D721Med (cell line): Measurements from ENCODE around the gene ZNF862.

Experiments
- DNase-seq: peaks from one replicate; pipeline ENCODE4 v3.0.0; 2011; ENCODE audit warnings: low spot score; ENCODE audit not compliant: insufficient read length
- FAIRE-seq: peaks from 2 replicates; lab custom pipeline; 2011; peaks lifted over from hg19 to GRCh38; lab: Jason Lieb, UNC
- TF ChIP-seq, protein P1 (sequence below): IDR thresholded peaks from 2 replicates; pipeline ENCODE4 v1.5.1; 2012; ENCODE audit warnings: mild to moderate bottlenecking, control low read depth; ENCODE audit not compliant: insufficient read depth; ENCODE audit errors: missing control alignments

Gene ZNF862

DNA sequence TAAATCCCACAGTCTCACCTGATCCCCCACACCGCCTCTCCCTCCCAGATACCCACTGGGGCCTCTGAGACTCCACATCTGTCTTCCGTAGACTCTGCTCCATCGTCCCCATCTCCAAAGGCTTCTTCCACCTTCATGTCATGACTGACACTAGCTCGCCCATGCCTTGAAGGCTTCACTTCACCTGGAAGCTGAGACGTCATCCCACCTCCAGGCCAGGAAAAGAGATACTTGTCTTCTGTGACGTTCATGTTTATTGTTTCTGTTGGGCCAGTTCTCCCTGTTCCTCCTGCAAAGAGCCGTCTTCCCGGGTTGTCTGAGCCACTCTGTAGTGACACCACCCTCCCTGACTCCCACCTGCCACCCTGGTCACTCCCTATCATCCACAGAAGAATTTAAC is 3.6 kb upstream of the ZNF862 start:
- TF ChIP-seq, protein P1, sequence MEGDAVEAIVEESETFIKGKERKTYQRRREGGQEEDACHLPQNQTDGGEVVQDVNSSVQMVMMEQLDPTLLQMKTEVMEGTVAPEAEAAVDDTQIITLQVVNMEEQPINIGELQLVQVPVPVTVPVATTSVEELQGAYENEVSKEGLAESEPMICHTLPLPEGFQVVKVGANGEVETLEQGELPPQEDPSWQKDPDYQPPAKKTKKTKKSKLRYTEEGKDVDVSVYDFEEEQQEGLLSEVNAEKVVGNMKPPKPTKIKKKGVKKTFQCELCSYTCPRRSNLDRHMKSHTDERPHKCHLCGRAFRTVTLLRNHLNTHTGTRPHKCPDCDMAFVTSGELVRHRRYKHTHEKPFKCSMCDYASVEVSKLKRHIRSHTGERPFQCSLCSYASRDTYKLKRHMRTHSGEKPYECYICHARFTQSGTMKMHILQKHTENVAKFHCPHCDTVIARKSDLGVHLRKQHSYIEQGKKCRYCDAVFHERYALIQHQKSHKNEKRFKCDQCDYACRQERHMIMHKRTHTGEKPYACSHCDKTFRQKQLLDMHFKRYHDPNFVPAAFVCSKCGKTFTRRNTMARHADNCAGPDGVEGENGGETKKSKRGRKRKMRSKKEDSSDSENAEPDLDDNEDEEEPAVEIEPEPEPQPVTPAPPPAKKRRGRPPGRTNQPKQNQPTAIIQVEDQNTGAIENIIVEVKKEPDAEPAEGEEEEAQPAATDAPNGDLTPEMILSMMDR = no peak
- DNase-seq (no peak), FAIRE-seq (no peak)

GRCh38 chr7:149836434-149836833 is 1.7 kb upstream of the ZNF862 start:
- TF ChIP-seq, protein P1 = no peak
- FAIRE-seq (no peak), DNase-seq (no peak)

- TF ChIP-seq, protein P1 = no peak
- no peak for FAIRE-seq
These were observed 481 bp upstream of the ZNF862 start for GRCh38 chr7:149837564-149838223.

GRCh38 chr7:149838992-149839408 is 825 bp downstream of the ZNF862 start:
- TF ChIP-seq, protein P1 = no peak
- FAIRE-seq (no peak), DNase-seq (no peak)

More at GRCh38 chr7:149837564-149838223, 481 bp upstream of the ZNF862 start:
- DNase-seq = no peak

DNA sequence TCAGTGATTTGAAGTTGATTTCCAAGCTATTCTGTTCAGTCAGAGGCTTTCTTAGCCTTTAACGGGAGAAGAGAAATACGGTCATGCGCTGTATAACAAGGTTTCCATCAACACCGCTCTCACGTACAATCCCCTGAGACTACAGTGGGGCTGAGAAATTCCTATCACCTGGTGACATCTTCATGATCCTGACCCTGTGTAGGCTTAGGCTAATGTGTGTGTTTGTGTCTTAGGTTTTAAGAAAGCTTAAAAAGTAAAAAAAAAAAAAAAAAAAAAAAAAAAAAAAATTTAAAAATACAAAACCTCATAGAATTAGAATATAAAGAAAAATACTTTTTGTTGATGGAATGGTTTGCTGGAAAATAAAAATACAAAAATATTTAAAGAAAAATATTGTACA is 1.8 kb downstream of the ZNF862 start:
- FAIRE-seq (no peak), DNase-seq (no peak)
- TF ChIP-seq, protein P1 = no peak

- FAIRE-seq (no peak), DNase-seq (no peak)
- TF ChIP-seq, protein P1 = no peak
These were observed 5.4 kb downstream of the ZNF862 start for GRCh38 chr7:149843566-149843965.

DNA sequence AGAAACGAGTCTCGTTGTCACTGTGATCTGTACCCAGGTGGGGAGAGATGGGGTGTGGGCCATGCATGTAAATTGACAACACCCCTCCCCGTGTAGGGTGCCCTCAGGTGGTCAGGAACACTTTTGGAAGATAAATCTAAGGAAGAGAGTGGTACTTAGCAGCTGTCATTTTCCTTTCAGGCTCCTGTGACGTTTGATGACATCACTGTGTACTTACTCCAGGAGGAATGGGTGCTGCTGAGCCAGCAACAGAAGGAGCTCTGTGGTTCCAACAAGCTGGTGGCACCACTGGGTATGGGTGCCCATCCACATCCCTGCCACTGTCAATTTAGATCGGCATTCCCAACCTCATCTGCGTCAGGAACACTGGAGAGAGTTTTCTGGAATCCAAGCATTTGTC is 6.3 kb downstream of the ZNF862 start:
- no peak for FAIRE-seq
- TF ChIP-seq, protein P1 = no peak
- DNase-seq = no peak
